Measurements from ENCODE around the gene ULBP2.
"Not testable (repeated sequence)": the region's sequence is repeated elsewhere in the genome, so short reads cannot be mapped to it uniquely, and the experiment has no call there.

DNA sequence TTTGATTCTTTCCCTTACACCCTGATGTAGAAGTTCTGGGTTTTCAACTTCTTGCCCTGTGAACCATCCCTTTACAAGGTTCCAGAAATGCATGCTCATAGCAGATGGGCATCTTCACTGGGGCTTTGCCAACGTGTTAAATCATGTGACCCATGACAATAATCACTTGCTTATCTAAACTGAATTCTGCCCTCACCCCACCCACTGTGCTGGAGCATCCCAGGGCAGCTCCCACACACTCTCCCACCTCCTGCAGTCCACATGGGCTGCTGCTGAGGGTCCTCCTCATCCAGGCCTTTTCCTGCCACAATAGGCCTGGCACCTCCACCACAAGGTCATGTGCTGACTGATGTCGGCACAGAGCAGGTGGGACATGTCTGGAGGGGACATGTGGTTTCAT, 26.2 kb downstream of the ULBP2 start:
- not testable (repeated sequence) for TF ChIP-seq SMC3 (IDR thresholded peaks at IDR 0.05); RAD21 (conservative IDR thresholded peaks at IDR 0.05 in 1 of 2, IDR thresholded peaks at IDR 0.05 in 1 of 2); EP300 (IDR thresholded peaks at IDR 0.05); POLR2A (IDR thresholded peaks at IDR 0.05; ENCODE audit: low read length); GATA3 (IDR thresholded peaks at IDR 0.05; ENCODE audit: borderline replicate concordance); POLR2AphosphoS2 (conservative IDR thresholded peaks at IDR 0.05; ENCODE audit: low read length); ESRRA (IDR thresholded peaks at IDR 0.05; ENCODE audit: borderline replicate concordance, low read length); CHD2 (IDR thresholded peaks at IDR 0.05; ENCODE audit: low read length, partially characterized antibody); CBX2 (IDR thresholded peaks at IDR 0.05; ENCODE audit: borderline replicate concordance, low read depth); BHLHE40 (IDR thresholded peaks at IDR 0.05; ENCODE audit: low read depth, low read length)
- TF ChIP-seq, protein P1, sequence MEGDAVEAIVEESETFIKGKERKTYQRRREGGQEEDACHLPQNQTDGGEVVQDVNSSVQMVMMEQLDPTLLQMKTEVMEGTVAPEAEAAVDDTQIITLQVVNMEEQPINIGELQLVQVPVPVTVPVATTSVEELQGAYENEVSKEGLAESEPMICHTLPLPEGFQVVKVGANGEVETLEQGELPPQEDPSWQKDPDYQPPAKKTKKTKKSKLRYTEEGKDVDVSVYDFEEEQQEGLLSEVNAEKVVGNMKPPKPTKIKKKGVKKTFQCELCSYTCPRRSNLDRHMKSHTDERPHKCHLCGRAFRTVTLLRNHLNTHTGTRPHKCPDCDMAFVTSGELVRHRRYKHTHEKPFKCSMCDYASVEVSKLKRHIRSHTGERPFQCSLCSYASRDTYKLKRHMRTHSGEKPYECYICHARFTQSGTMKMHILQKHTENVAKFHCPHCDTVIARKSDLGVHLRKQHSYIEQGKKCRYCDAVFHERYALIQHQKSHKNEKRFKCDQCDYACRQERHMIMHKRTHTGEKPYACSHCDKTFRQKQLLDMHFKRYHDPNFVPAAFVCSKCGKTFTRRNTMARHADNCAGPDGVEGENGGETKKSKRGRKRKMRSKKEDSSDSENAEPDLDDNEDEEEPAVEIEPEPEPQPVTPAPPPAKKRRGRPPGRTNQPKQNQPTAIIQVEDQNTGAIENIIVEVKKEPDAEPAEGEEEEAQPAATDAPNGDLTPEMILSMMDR (IDR thresholded peaks at IDR 0.05), result not testable (repeated sequence)
- TF ChIP-seq, protein P2, sequence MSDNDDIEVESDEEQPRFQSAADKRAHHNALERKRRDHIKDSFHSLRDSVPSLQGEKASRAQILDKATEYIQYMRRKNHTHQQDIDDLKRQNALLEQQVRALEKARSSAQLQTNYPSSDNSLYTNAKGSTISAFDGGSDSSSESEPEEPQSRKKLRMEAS (IDR thresholded peaks at IDR 0.05), result not testable (repeated sequence)
- TF ChIP-seq, protein P3, sequence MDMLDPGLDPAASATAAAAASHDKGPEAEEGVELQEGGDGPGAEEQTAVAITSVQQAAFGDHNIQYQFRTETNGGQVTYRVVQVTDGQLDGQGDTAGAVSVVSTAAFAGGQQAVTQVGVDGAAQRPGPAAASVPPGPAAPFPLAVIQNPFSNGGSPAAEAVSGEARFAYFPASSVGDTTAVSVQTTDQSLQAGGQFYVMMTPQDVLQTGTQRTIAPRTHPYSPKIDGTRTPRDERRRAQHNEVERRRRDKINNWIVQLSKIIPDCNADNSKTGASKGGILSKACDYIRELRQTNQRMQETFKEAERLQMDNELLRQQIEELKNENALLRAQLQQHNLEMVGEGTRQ (IDR thresholded peaks at IDR 0.05), result not testable (repeated sequence)
- TF ChIP-seq, protein P4, sequence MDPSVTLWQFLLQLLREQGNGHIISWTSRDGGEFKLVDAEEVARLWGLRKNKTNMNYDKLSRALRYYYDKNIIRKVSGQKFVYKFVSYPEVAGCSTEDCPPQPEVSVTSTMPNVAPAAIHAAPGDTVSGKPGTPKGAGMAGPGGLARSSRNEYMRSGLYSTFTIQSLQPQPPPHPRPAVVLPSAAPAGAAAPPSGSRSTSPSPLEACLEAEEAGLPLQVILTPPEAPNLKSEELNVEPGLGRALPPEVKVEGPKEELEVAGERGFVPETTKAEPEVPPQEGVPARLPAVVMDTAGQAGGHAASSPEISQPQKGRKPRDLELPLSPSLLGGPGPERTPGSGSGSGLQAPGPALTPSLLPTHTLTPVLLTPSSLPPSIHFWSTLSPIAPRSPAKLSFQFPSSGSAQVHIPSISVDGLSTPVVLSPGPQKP (IDR thresholded peaks at IDR 0.05; ENCODE audit: low read depth, low read length), result not testable (repeated sequence)
